DND-41 (cell line): ENCODE data around the gene ST6GALNAC3.

Source experiments
- ATAC-seq: fragments of 200-7000 bp; cut with Tn5 transposase; 3 replicates; pipeline ENCODE4 v1.9.1; 2021; ENCODE audit warnings: low read depth; ENCODE audit not compliant: insufficient read depth
- DNase-seq: peaks from one replicate; pipeline ENCODE4 v3.0.0-alpha.2; 2020
- H2AFZ ChIP-seq: 2 replicates; pipeline ENCODE4 v1.6.0; 2012; ENCODE audit warnings: low read depth, low read length
- H3K27ac ChIP-seq: 2 replicates; pipeline ENCODE4 v1.5.1; 2012; ENCODE audit warnings: low read length, inconsistent platforms
- H3K27me3 ChIP-seq: fragments of 200-600 bp; sonication (generic); 2 replicates; pipeline ENCODE4 v1.6.0; 2012; ENCODE audit warnings: low read length, mild to moderate bottlenecking, inconsistent platforms; ENCODE audit not compliant: insufficient read depth, poor library complexity
- H3K36me3 ChIP-seq: 2 replicates; pipeline ENCODE4 v1.5.1; 2012; ENCODE audit warnings: low read length, inconsistent platforms; ENCODE audit not compliant: insufficient read depth
- H3K4me1 ChIP-seq: 2 replicates; pipeline ENCODE4 v1.5.1; 2012; ENCODE audit warnings: mild to moderate bottlenecking, low read length; ENCODE audit not compliant: insufficient read depth
- H3K4me2 ChIP-seq: 2 replicates; pipeline ENCODE4 v1.6.0; 2012; ENCODE audit warnings: mild to moderate bottlenecking, moderate library complexity, low read length, inconsistent platforms; ENCODE audit not compliant: insufficient read depth
- H3K4me3 ChIP-seq, 2 experiments: fragments of 200-600 bp in 1 of 2; shearing (Covaris generic) in 1 of 2; 2 replicates each; pipeline ENCODE4 v1.5.1; 2012 to 2016; ENCODE audit warnings: inconsistent platforms in 2 of 2, low read length in 2 of 2, mild to moderate bottlenecking in 2 of 2, low read depth in 1 of 2, moderate library complexity in 1 of 2
- H3K79me2 ChIP-seq: 2 replicates; pipeline ENCODE4 v1.6.0; 2012; ENCODE audit warnings: low read length, inconsistent platforms; ENCODE audit not compliant: insufficient read depth
- H3K9ac ChIP-seq: 2 replicates; pipeline ENCODE4 v1.6.0; 2012; ENCODE audit warnings: low read depth, mild to moderate bottlenecking, inconsistent platforms, low read length, moderate library complexity
- H3K9me3 ChIP-seq: 2 replicates; pipeline ENCODE4 v1.5.1; 2012; ENCODE audit warnings: low read length, moderate library complexity, mild to moderate bottlenecking, inconsistent platforms; ENCODE audit not compliant: insufficient read depth, severe bottlenecking
- H4K20me1 ChIP-seq: 2 replicates; pipeline ENCODE4 v1.6.0; 2012; ENCODE audit warnings: low read length; ENCODE audit not compliant: insufficient read depth
- EZH2 ChIP-seq: IDR thresholded peaks from 3 replicates; pipeline ENCODE4 v1.6.1; 2012; ENCODE audit warnings: borderline replicate concordance, low read depth, mild to moderate bottlenecking, moderate library complexity, low read length, inconsistent platforms; ENCODE audit not compliant: severe bottlenecking
- TF ChIP-seq, protein P1 (sequence below): IDR thresholded peaks from 2 replicates; pipeline ENCODE4 v1.5.1; 2012; ENCODE audit warnings: borderline replicate concordance, low read length, moderate library complexity, mild to moderate bottlenecking; ENCODE audit not compliant: poor library complexity, severe bottlenecking; ENCODE audit errors: extremely low read depth

The ST6GALNAC3 gene

DNA sequence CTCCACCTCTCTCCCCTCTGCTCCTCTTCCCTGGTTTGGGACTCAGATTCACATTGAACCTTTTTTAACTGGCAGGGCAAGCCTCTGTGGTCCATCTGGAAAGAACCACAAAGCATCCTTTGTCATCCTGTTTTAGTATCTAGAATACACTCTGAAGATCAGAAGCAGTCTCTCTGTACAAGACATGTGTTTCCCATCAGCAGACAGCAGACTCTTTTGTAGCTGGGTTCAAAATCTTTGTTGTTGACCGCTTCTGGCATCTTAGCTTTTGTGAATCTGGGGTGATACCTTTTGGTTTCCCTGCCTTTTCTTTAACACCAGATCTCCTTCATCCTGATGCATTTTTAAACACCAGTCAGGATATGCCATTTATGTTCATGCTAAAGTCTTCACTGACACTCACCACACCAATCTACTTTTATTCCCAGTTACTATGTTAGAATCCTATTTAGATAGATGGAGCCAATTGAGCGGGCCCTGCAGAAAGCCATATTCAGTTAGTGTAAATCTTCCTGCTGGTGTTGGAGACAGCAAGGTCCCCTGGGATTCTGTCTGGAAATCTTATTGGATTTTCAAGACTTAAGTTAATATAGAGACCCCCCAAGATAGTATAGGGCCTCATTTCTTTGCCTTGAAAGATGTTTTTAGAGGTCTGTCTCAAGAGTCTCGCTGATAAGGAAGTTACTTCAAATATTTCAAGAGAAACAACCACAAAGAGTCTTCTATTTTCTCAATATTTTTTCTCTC lies 51.1 kb downstream of the ST6GALNAC3 start:
- H3K79me2 ChIP-seq: no peaks in the 10 kb centered on the region
- TF ChIP-seq, protein P1, sequence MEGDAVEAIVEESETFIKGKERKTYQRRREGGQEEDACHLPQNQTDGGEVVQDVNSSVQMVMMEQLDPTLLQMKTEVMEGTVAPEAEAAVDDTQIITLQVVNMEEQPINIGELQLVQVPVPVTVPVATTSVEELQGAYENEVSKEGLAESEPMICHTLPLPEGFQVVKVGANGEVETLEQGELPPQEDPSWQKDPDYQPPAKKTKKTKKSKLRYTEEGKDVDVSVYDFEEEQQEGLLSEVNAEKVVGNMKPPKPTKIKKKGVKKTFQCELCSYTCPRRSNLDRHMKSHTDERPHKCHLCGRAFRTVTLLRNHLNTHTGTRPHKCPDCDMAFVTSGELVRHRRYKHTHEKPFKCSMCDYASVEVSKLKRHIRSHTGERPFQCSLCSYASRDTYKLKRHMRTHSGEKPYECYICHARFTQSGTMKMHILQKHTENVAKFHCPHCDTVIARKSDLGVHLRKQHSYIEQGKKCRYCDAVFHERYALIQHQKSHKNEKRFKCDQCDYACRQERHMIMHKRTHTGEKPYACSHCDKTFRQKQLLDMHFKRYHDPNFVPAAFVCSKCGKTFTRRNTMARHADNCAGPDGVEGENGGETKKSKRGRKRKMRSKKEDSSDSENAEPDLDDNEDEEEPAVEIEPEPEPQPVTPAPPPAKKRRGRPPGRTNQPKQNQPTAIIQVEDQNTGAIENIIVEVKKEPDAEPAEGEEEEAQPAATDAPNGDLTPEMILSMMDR: no peak
- TF ChIP-seq EZH2: no peak
- H3K36me3 ChIP-seq: no peaks in the 10 kb centered on the region
- no peaks in the 10 kb centered on the region for H4K20me1 ChIP-seq
- H3K27me3 ChIP-seq: no peaks in the 10 kb centered on the region
- H3K9ac ChIP-seq: no peak overlapping the region
- DNase-seq (no peak), ATAC-seq (no peak)
- no peaks in the 10 kb centered on the region for H3K9me3 ChIP-seq
- no peak overlapping the region for H3K4me2 ChIP-seq
- H3K27ac ChIP-seq: no peak overlapping the region
- no peaks in the 10 kb centered on the region for H3K4me1 ChIP-seq
- H2AFZ ChIP-seq: no peak overlapping the region
- H3K4me3 ChIP-seq: no peak overlapping the region

DNA sequence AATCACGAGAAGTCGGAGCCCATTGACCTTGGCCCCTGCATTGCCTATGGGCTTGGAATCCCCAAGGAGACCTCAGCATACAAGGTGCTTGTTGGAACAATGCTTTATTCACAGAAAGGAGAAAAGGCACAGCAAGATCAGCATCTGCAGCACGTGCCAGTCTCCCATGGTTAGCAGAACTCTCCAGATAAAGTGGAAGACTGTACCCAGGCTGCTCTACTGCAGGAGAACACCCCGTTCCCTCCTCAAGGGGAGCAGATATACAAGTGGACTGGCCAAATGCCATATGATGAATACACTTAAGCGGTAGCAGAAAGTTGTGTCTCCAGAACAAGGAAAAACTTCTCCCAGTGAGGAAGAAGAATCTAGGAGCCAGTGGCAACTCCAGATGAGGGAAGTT lies 53.5 kb downstream of the ST6GALNAC3 start:
- Histone ChIP-seq H2AFZ (no peak overlapping the region), H3K4me3 (no peak overlapping the region), H3K4me1 (no peaks in the 10 kb centered on the region), H3K79me2 (no peaks in the 10 kb centered on the region), H3K27ac (no peak overlapping the region), H4K20me1 (no peaks in the 10 kb centered on the region), H3K27me3 (no peaks in the 10 kb centered on the region), H3K4me2 (no peak overlapping the region), H3K9ac (no peak overlapping the region), H3K9me3 (no peaks in the 10 kb centered on the region), H3K36me3 (no peaks in the 10 kb centered on the region)
- TF ChIP-seq EZH2: no peak
- TF ChIP-seq, protein P1: no peak
- ATAC-seq (no peak), DNase-seq (no peak)

DNA sequence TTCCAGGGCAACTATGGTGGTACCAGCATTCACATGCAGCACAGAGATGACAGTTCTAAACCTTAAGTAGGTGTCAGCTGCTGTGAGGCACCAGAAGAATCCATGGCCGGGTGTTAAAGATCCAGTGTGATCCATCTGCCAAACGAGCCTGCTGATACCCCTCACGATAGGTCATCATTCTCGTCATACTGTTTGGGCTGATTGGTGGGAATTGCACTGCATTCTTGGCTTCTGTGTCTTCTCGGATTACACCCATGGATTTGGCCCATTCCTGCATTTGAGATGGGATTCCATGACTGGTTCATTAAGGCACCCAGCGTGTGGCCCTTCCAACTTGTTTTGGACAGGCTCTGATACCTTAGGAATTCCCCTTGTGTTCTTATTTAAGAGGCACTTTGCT lies 55.2 kb downstream of the ST6GALNAC3 start:
- H3K4me3 ChIP-seq: no peak overlapping the region
- H3K79me2 ChIP-seq: no peaks in the 10 kb centered on the region
- no peaks in the 10 kb centered on the region for H3K36me3 ChIP-seq
- no peak overlapping the region for H3K27ac ChIP-seq
- ATAC-seq (no peak), DNase-seq (no peak)
- no peaks in the 10 kb centered on the region for H4K20me1 ChIP-seq
- H3K27me3 ChIP-seq: no peaks in the 10 kb centered on the region
- H3K9ac ChIP-seq: no peak overlapping the region
- H3K4me2 ChIP-seq: no peak overlapping the region
- H3K9me3 ChIP-seq: no peaks in the 10 kb centered on the region
- H2AFZ ChIP-seq: no peak overlapping the region
- no peak for TF ChIP-seq EZH2
- TF ChIP-seq, protein P1: no peak
- no peaks in the 10 kb centered on the region for H3K4me1 ChIP-seq

DNA sequence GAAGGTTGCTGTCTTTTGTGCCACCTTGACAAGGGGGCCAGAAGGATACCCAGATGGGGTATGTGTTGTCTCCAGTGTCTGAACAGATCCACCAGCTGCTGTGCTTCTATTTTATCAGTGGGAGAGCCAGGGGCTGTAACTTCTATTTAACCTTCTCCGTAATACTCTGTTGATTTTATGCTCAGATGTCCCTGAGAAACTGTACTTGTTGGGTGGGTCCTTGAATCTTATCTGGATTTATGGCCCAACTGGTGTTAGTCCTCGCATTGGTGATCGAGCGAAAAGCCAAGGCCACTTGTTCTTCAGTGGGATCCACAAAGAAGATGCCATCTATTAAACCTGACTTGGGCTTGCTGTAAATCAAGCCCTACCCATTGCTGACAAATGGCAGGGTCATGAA lies 56.4 kb downstream of the ST6GALNAC3 start:
- H2AFZ ChIP-seq: no peak overlapping the region

More for the DNA sequence above, 56.4 kb downstream of the ST6GALNAC3 start:
- DNase-seq: no peak
- no peak overlapping the region for H3K4me2 ChIP-seq
- TF ChIP-seq EZH2: no peak
- TF ChIP-seq, protein P1: no peak
- ATAC-seq: no peak
- no peaks in the 10 kb centered on the region for H3K9me3 ChIP-seq
- H3K4me3 ChIP-seq: no peak overlapping the region
- no peaks in the 10 kb centered on the region for H3K4me1 ChIP-seq
- no peaks in the 10 kb centered on the region for H3K36me3 ChIP-seq
- H3K79me2 ChIP-seq: no peaks in the 10 kb centered on the region
- H3K27ac ChIP-seq: no peak overlapping the region
- H3K27me3 ChIP-seq: no peaks in the 10 kb centered on the region
- H3K9ac ChIP-seq: no peak overlapping the region
- no peaks in the 10 kb centered on the region for H4K20me1 ChIP-seq
